ENCODE data around the gene CFAP141.

The CFAP141 gene

DNA sequence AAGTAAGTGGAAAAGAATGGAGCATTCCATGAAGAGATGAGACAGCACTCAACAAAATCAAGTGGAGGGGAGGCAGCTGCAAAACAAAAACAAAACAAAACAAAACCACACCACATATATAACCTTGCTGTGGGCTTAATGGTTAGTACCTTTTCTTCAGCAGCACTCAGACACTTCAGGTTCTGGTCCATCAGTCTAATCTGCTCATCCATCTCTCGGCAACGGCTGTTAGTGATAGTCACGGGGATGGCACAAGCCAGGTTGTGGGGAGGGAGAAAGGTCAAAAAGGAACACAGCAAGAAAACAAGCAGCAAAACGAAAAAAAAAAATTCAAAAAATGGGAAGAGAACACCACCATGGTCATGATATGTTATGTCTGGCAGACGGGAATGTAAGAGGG, 34.3 kb downstream of the CFAP141 start:
- no peak for DNase-seq (ENCODE audit: low read depth in 2 of 2)

- no peak for DNase-seq (ENCODE audit: low read depth in 2 of 2)
Measured at GRCh38 chr1:154171223-154171583, 34.9 kb downstream of the CFAP141 start.

DNA sequence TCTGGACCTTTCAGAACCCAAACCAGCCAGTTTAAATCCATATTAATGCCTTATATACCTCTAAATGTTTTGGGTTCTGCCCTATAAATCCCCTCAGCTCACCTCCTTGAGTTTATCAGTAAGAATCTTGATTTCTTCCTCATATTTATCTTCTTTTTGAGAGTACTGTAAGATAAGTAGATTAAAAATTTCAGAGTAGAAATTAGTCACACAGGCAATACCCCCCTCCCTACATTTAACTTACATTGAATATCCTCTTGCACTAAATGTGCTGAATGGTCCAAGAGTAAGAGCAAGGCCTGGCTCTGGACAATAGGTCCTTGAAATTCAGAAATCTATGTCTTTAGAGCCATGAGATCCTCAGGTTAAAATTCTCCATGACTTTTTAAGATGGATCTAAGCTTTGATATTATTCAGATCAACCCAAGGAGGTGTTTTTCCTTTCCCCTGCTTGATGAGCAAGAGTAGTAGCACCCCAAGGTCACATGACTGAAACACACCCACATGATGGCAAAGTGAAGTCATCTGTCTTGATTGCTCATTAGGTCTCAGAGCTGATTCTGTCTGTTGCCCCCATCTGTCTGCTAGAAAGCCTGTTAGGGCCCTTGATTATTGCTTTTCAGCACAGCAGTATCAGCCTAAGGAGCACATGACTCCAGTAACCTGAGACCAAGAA, 35.4 kb downstream of the CFAP141 start:
- DNase-seq (ENCODE audit: low read depth in 2 of 2) = peak; percentile 38 to 63

DNA sequence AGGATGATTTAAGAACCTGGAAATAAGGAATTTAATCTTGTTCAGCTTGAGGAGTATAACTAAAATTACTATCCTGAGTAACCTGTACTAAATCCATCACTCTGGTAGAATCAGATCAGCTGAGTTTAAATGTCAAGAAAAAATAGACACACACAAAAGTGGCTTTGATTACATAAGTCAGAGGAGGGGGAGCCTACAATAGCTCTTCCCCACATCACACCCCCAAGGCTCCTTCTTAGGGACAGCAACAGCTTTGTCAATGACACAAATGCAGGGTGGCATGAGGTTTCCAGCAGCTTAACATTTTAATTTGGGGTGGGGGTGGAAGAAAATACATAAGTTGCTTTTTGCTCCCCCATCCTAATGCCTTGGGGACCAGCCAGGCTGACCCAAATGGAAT, 38.7 kb downstream of the CFAP141 start:
- DNase-seq (ENCODE audit: low read depth in 2 of 2) = no peak

DNA sequence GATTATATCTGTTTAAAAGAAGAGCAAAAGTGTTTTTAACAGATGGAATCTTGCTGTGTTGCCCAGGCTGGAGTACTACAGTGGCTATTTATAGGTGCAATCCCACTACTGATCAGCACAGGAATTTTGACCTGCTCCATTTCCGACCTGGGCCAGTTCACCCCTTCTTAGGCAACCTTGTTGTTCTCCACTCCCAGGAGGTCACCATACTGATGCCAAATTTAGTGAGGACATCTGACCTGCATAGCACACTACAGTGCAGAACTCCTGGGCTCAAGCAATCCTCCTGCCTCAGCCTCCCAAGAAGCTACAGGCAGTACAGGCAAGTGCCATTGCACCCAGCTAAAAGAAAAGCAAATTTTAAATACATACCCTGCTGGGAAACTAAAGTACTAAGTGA, 39.9 kb downstream of the CFAP141 start:
- DNase-seq (ENCODE audit: low read depth in 2 of 2) = no peak

DNA sequence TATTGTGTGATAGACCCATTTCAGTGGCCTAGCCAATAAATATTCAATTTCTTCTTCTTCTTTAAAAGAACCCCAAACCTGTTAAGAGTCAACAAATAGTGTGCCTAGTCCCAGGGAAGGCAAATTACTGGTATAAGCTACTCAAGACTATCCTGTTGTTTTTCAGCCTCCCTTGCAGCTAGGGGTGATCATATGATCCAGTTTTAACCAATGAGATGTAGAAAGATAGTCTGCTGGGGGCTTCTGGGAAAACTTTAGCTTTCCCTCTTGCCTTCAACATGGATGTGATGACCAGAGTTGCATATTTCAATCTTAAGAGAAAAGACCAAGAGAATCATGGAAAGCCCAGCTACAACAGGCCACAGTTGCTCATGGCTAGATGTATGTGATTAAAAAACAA, 46.6 kb downstream of the CFAP141 start:
- no peak for DNase-seq (ENCODE audit: low read depth in 2 of 2)

DNA sequence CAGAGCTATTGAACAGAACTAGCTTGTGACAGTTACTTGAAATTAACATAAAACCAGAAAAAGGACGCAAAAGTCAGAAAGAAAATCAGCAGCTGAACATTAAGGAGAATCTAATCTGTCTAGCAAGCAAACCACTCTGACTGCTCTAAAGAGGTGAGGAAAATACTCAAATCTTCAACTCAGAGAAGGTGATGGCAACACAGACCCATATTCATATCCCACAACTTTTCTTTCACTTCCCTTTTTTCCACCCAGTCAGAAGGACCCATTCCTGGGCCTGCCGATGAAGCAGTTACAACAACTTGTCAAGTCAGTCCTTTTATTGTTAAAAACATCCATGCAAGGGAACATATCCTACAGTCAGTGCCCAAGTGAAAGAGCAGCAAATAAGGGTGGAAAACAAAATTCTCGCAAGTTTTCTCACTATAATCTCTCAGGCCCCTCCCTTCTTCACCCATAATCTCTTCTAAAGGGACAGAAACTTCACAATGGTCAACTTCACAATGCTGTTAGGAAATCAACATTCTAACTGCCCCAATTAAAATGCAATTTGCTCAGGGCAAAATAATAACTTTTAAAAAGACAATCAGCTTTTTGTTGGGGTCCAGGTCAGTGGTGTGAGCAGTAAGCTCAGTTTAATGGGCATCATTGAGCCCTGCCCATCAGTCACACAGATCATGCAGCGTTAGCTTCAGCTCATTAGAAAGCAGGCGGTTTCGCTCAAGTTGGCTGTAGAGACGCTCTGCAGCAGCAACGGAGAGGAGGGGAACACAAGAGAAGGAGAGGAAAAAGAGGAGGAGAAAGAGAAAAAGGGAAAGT, 47.6 kb downstream of the CFAP141 start:
- DNase-seq (ENCODE audit: low read depth in 2 of 2) = no peak

DNA sequence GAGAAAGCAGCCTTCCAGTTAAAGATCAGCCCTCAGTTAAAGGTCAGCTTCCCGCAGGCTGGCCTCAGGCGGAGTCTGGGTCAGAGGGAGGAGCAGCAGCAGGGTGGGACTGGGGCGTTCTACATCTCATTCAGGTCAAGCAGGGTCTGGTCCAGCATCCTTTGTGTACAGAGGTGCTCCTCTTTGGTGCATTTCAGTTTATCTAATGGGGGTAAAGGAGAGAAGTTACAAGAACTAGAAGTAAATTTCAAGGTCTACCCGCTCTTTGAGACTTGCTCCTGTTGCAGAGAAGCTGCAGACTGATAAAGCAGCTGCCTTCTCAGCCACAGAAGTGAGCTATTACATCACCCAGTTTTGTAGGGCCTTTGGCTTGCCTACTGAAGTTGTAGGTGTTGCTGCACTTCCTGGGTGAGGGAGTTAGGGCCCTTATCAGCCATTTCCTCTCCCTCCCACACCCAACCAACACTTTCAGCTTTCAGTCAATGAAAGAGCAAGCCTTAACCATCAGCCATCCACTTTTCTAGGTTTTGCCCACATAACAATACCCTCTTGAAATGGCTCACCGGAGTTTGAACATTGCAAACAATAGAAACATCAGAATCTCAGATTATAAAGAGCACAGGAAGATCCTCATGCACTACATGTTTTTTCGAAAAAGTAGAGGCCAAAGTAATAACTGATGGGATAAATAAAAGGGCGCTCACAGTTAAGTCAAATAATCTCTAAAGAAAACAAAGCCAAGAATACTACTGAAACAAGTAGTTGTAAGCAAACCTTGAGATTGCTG, 48.4 kb downstream of the CFAP141 start:
- DNase-seq (ENCODE audit: low read depth in 2 of 2) = peak; percentile 61 to 68

DNA sequence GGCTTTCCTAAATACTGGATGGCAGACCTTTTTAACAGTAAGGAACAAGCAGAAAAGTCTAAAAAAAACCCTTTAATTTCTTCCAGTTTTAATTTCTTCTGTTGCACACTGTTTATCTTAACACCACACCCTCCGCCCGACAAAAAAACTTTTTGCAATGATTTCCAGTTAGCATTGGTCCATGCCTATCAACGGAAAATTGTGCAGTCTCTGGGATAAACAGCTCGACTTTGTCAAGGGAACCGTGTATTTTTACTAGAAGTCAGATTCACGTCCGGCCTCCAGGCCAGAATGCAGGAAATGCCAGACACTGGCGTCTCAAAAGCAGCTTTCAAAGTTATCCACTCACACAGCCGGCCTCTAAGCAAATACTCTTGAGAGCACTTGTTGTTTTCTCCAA, 50.9 kb downstream of the CFAP141 start:
- no peak for DNase-seq (ENCODE audit: low read depth in 2 of 2)

DNA sequence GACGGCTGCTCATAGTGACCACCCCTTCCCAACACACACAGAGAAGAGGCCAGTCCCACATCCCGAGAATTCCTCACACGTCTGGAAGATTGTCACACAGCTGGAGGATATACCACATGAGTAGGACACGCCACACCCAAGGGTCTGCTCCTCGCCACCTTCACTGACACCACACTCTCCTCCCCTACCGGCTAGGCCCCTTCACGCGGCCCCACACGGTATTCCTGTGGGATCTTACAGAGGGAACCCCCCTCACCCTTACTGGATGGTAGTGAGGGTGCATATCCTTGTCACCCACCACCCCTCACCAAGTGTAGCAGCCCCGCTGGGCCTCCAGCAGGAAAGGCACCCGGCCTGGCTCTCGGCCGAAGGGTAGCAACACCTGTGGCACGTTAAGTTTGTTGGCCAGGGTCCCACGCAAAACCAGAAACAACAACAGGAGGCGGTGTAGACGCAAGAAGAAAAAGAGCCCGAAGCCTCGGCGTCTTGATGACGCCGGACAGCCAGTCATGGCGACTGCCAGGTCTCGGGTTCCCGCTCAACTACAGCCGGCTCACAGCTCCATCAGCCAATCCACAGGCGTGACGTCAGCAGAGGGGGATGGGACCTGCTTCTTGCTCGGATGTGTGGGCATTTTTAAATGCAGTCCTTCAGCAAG, 51.5 kb downstream of the CFAP141 start, which contains the start of gene NUP210L:
Gene NUP210L, minus strand, starts transcription at position 540 of the 658 bp plus-strand sequence.
- no peak for DNase-seq (ENCODE audit: low read depth in 2 of 2)

- no peak for DNase-seq (ENCODE audit: low read depth in 2 of 2)
Measured at GRCh38 chr1:154154053-154154452, 52.1 kb downstream of the CFAP141 start.

GRCh38 chr1:154151311-154151710, 54.8 kb downstream of the CFAP141 start:
- DNase-seq (ENCODE audit: low read depth in 2 of 2) = no peak
